Endodermal cell (in vitro differentiated cells): ENCODE results near the gene OR10H5. TPM values are rescaled to one million over a fixed set of nuclear protein-coding genes. Genes with fewer than 3 reads are reported as not detected.

Source experiments
- DNase-seq: peaks from one replicate; pipeline ENCODE4 v3.0.0-alpha.2; 2017
- H3K27ac ChIP-seq: 2 replicates; pipeline ENCODE4 v1.5.1; 2013; ENCODE audit warnings: mild to moderate bottlenecking, low read depth, low read length, moderate library complexity
- H3K27me3 ChIP-seq: 2 replicates; pipeline ENCODE4 v1.6.1; 2013; ENCODE audit warnings: mild to moderate bottlenecking, low read length, moderate library complexity; ENCODE audit not compliant: insufficient read depth, control insufficient read depth, poor library complexity, severe bottlenecking
- H3K36me3 ChIP-seq: 2 replicates; pipeline ENCODE4 v1.7.0; 2013; ENCODE audit warnings: mild to moderate bottlenecking, low read length, moderate library complexity; ENCODE audit not compliant: control insufficient read depth, insufficient read depth
- H3K4me1 ChIP-seq: one replicate; pipeline ENCODE4 v1.7.0; 2013; ENCODE audit warnings: low read length; ENCODE audit not compliant: control insufficient read depth, insufficient read depth
- H3K4me3 ChIP-seq: 2 replicates; pipeline ENCODE4 v1.5.1; 2013; ENCODE audit warnings: mild to moderate bottlenecking, low read length, moderate library complexity
- H3K9ac ChIP-seq: 2 replicates; pipeline ENCODE4 v1.6.1; 2013; ENCODE audit warnings: mild to moderate bottlenecking, low read length, moderate library complexity; ENCODE audit not compliant: poor library complexity, severe bottlenecking; ENCODE audit errors: extremely low read depth
- H3K9me3 ChIP-seq: 2 replicates; pipeline ENCODE4 v1.6.1; 2013; ENCODE audit warnings: mild to moderate bottlenecking, low read length, moderate library complexity; ENCODE audit not compliant: control insufficient read depth
- H3K27ac Mint-ChIP-seq: 2 replicates; pipeline ENCODE4 v1.8.0; 2020; ENCODE audit warnings: mixed read lengths
- H3K27me3 Mint-ChIP-seq: 2 replicates; pipeline ENCODE4 v1.8.0; 2021; ENCODE audit warnings: mild to moderate bottlenecking, mixed read lengths; ENCODE audit not compliant: insufficient read depth
- H3K36me3 Mint-ChIP-seq: 2 replicates; pipeline ENCODE4 v1.8.0; 2020; ENCODE audit warnings: low read depth, mixed read lengths
- H3K4me1 Mint-ChIP-seq: 2 replicates; pipeline ENCODE4 v1.8.0; 2020; ENCODE audit warnings: mixed read lengths
- H3K4me3 Mint-ChIP-seq: 2 replicates; pipeline ENCODE4 v1.8.0; 2020; ENCODE audit warnings: mild to moderate bottlenecking, moderate library complexity, mixed read lengths
- H3K9me3 Mint-ChIP-seq: 2 replicates; pipeline ENCODE4 v1.8.0; 2020; ENCODE audit warnings: mild to moderate bottlenecking, mixed read lengths
- CTCF ChIP-seq: fragments of 200-600 bp; sonication (generic); conservative IDR thresholded peaks from 2 replicates; pipeline ENCODE4 v1.5.0; 2021; ENCODE audit warnings: antibody characterized with exemption, mild to moderate bottlenecking
- WGBS, 2 experiments: methylation state at CpG; one replicate each; pipeline versions ENCODE4 v1.1.5 to v1.1.7; 2013; ENCODE audit warnings: missing lambda C conversion rate in 2 of 2, mixed read lengths in 1 of 2; ENCODE audit not compliant: insufficient coverage in 1 of 2, insufficient read length in 1 of 2; 5-methylcytosine and 5-hydroxymethylcytosine counted together
- total RNA-seq, 2 donors: library from RNA; stranded (reverse); fragmentation: NEBNext Ultra II Directional in 1 of 2; extraction: Animal tissue kit (Norgen Biotek cat#: 25700) in 1 of 2; gene quantifications; 2 replicates in 1 of 2; 3 replicates in 1 of 2; pipeline ENCODE4 v1.2.1, GENCODE V29; 2021

Gene OR10H5
- total RNA-seq, 2 donors from 2014 or later: not detected

GRCh38 chr19:15812060-15812722, 24.7 kb downstream of the OR10H5 start:
- no peak for TF ChIP-seq CTCF
- no peak overlapping the region for H3K27ac ChIP-seq
- no peaks in the 10 kb centered on the region for H3K36me3 ChIP-seq
- no peaks in the 10 kb centered on the region for H3K4me1 ChIP-seq
- H3K27me3 Mint-ChIP-seq: no peaks in the 10 kb centered on the region
- H3K27ac Mint-ChIP-seq: no peak overlapping the region
- H3K9ac ChIP-seq: no peak overlapping the region
- no peaks in the 10 kb centered on the region for H3K4me1 Mint-ChIP-seq
- peaks cover 31% of the 10 kb centered on the region for H3K9me3 ChIP-seq
- H3K9me3 Mint-ChIP-seq: peaks cover 92% of the 10 kb centered on the region
- WGBS, 2 experiments: 31 to 60% methylated on average over 3 to 6 of the region's 6 CpGs
- H3K27me3 ChIP-seq: no peaks in the 10 kb centered on the region
- H3K4me3 ChIP-seq: no peak overlapping the region
- H3K36me3 Mint-ChIP-seq: no peaks in the 10 kb centered on the region
- no peak overlapping the region for H3K4me3 Mint-ChIP-seq
- no peak for DNase-seq

- Histone ChIP-seq H3K9ac (no peak overlapping the region), H3K36me3 (no peaks in the 10 kb centered on the region), H3K27me3 (no peaks in the 10 kb centered on the region), H3K27ac (no peak overlapping the region), H3K4me3 (no peak overlapping the region), H3K4me1 (no peaks in the 10 kb centered on the region), H3K9me3 (peaks cover 39% of the 10 kb centered on the region)
- Mint-ChIP-seq H3K9me3 (peaks cover 92% of the 10 kb centered on the region), H3K4me3 (no peak overlapping the region), H3K27me3 (no peaks in the 10 kb centered on the region), H3K36me3 (no peaks in the 10 kb centered on the region), H3K4me1 (no peaks in the 10 kb centered on the region), H3K27ac (no peak overlapping the region)
- 50 to 62% methylated on average over 4 to 7 of the region's 7 CpGs for WGBS, 2 experiments
- DNase-seq: no peak
- TF ChIP-seq CTCF: no peak
These were observed 26.5 kb downstream of the OR10H5 start for GRCh38 chr19:15813916-15814315.

- Histone ChIP-seq H3K9ac (no peak within 1 kb of the TSS), H3K9me3 (peaks cover 39% of the 10 kb centered on the region), H3K4me3 (no peak within 1 kb of the TSS), H3K36me3 (no peaks in the 10 kb centered on the region), H3K27me3 (no peaks in the 10 kb centered on the region), H3K27ac (no peak within 1 kb of the TSS), H3K4me1 (no peaks in the 10 kb centered on the region)
- Mint-ChIP-seq H3K27ac (no peak within 1 kb of the TSS), H3K27me3 (no peaks in the 10 kb centered on the region), H3K36me3 (peaks cover 3% of the 10 kb centered on the region), H3K9me3 (peaks cover 93% of the 10 kb centered on the region), H3K4me1 (no peaks in the 10 kb centered on the region), H3K4me3 (no peak within 1 kb of the TSS)
- no peak for DNase-seq
- TF ChIP-seq CTCF: no peak
- 60% methylated on average over 5 of the region's 5 CpGs; no CpG with 5 or more reads in 1 of the 2 experiments for WGBS, 2 experiments
These were observed 27.8 kb downstream of the OR10H5 start, which contains the start of gene OR10H1 for GRCh38 chr19:15815306-15815705. Gene OR10H1 (minus strand): TSS chr19:15815664. CDS start chr19:15808037, 7,627 bp downstream.
